ENCODE results near the gene ZNF777.

ZNF777 gene

DNA sequence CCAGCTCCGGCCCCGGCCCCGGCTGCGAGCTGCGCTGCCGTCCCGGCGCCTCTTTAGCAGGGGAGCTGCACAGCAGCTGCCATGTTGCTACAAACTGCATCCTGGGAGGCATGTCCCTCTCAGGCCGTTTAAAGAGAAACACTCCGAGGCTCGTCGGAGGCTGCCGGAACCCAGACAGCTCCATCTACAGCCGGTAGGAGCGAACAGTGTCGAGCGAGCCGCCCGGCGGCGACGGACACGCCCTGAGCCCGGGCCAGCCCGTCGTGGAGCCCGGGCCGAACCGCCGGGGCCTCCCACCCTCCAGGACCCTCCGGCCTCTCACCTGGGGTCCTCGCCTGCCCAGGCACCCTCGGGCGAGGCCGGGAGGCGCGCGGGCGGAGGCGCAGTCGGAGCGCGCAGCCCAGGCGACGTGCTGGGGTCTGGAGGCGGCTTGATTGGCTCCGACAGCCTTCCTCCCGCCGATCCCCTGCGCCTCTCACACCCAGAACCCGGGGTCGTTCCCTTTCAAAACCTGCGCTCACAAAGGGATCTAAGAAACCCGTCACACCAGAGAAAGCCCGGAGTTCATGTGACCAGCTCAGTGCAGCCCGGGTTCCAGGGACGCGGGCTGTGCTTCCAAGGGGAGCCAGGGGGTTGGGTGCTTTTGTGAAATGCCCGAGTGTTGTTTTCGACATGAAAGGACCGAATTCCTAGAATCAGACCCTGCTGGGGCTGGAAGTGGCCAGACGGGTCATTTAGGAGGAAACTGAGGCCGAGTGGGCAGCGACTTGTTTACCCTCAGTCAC is at the start of gene ZNF777:
Gene ZNF777 (minus strand): TSS at position 570 of the 785 bp plus-strand sequence. CDS start 5,040 bp downstream, outside the sequence.
- H3K27ac ChIP-seq: peak within 1 kb of the TSS; percentile 76 to 90 (median 85)
- H3K4me1 ChIP-seq: peaks cover 19 to 32% (median 28%) of the 10 kb centered on the region in 10 experiments
- TF ChIP-seq Cebpa-rat (IDR thresholded peaks at IDR 0.05): no peak
- H3K36me3 ChIP-seq: peaks cover 13 to 25% (median 15%) of the 10 kb centered on the region in 11 experiments
- H3K4me3 ChIP-seq: peak within 1 kb of the TSS; percentile 70 to 91 (median 86)
- peaks cover 10 to 41% (median 38%) of the 10 kb centered on the region in 11 experiments; a peak in 20 of 22 replicates for H4K20me1 ChIP-seq
- H3K27me3 ChIP-seq: no peaks in the 10 kb centered on the region
- H3K9ac ChIP-seq: peak within 1 kb of the TSS; percentile 82 to 96 (median 91)
- peaks cover 0 to 4% (median 0%) of the 10 kb centered on the region in 11 experiments; a peak in 6 of 22 replicates for H3K9me3 ChIP-seq (replicated peaks in 1 of 11)
- H3K4me2 ChIP-seq: peak within 1 kb of the TSS; percentile 76 to 96 (median 89)

GRCh38 chr7:149510248-149510647 is 49.4 kb upstream of the ZNF777 start:
- H3K4me1 ChIP-seq: peaks cover 0 to 4% (median 0%) of the 10 kb centered on the region in 10 experiments; a peak in 1 of 20 replicates
- no peaks in the 10 kb centered on the region for H4K20me1 ChIP-seq
- no peak overlapping the region for H3K4me2 ChIP-seq
- H3K4me3 ChIP-seq: no peak overlapping the region
- peaks cover 0 to 5% (median 0%) of the 10 kb centered on the region in 11 experiments; a peak in 3 of 22 replicates for H3K36me3 ChIP-seq
- H3K27me3 ChIP-seq: no peaks in the 10 kb centered on the region
- no peak overlapping the region for H3K9ac ChIP-seq
- peaks cover 52 to 86% (median 66%) of the 10 kb centered on the region in 11 experiments for H3K9me3 ChIP-seq (replicated peaks in 1 of 11)
- TF ChIP-seq Cebpa-rat (IDR thresholded peaks at IDR 0.05): no peak
- H3K27ac ChIP-seq: no peak overlapping the region

DNA sequence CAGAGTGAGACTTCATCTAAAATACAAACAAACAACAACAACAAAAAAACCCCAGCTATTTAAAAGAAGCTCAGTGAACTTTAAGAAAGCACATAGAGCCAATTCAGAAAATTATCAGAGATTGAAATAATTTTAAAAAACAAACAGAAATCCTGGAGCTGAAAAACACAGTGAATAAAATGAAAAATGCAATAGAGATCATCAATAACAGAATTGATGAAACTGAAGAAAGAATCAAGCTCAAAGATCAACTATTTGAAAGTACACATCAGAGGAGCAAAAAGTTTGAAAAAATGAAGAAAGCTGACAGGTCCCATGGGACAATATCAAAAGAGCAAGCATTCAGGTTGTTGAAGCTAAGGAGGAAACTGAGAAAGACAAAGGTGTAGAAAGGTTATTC is 48.9 kb upstream of the ZNF777 start:
- TF ChIP-seq Cebpa-rat (IDR thresholded peaks at IDR 0.05): no peak
- Histone ChIP-seq H3K9me3 (replicated peaks in 1 of 11) (peaks cover 56 to 91% (median 71%) of the 10 kb centered on the region in 11 experiments), H3K4me2 (no peak overlapping the region), H3K27me3 (no peaks in the 10 kb centered on the region), H4K20me1 (no peaks in the 10 kb centered on the region), H3K9ac (no peak overlapping the region), H3K4me3 (no peak overlapping the region), H3K4me1 (peaks cover 0 to 4% (median 0%) of the 10 kb centered on the region in 10 experiments; a peak in 1 of 20 replicates), H3K27ac (no peak overlapping the region), H3K36me3 (peaks cover 0 to 5% (median 0%) of the 10 kb centered on the region in 11 experiments; a peak in 3 of 22 replicates)

DNA sequence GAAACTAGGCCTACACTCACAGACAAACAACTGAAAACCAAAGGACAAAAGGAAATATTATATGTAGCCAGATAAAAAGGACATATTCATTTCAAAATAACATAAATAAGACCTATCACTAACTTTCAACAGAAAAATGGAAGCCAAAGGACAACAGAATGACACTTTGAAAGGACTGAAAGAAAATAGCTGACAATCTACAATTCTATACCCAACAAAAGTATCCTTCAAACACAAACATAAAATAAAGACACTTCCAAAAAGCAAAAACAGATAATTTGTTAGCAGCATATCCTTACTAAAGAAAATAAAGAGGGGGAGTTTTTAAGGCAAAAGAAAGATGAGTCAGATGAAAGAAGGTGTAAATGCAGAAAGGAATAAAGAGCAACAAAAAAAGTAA is 44.7 kb upstream of the ZNF777 start:
- no peak overlapping the region for H3K27ac ChIP-seq
- no peaks in the 10 kb centered on the region for H3K27me3 ChIP-seq
- H3K9ac ChIP-seq: no peak overlapping the region
- H4K20me1 ChIP-seq: no peaks in the 10 kb centered on the region
- H3K4me1 ChIP-seq: peaks cover 0 to 8% (median 0%) of the 10 kb centered on the region in 10 experiments; a peak in 5 of 20 replicates
- H3K36me3 ChIP-seq: peaks cover 0 to 5% (median 0%) of the 10 kb centered on the region in 11 experiments; a peak in 3 of 22 replicates
- peaks cover 48 to 64% (median 56%) of the 10 kb centered on the region in 11 experiments for H3K9me3 ChIP-seq (replicated peaks in 1 of 11)
- H3K4me3 ChIP-seq: no peak overlapping the region
- H3K4me2 ChIP-seq: no peak overlapping the region
- TF ChIP-seq Cebpa-rat (IDR thresholded peaks at IDR 0.05): no peak

GRCh38 chr7:149501651-149502050 is 40.8 kb upstream of the ZNF777 start:
- Histone ChIP-seq H3K27me3 (no peaks in the 10 kb centered on the region), H3K9me3 (replicated peaks in 1 of 11) (peaks cover 17 to 29% (median 22%) of the 10 kb centered on the region in 11 experiments), H3K4me2 (no peak overlapping the region), H3K9ac (no peak overlapping the region), H4K20me1 (peaks cover 0 to 4% (median 0%) of the 10 kb centered on the region in 11 experiments; a peak in 4 of 22 replicates), H3K27ac (no peak overlapping the region), H3K4me3 (no peak overlapping the region), H3K4me1 (peaks cover 0 to 14% (median 4%) of the 10 kb centered on the region in 10 experiments; a peak in 12 of 20 replicates), H3K36me3 (peaks cover 0 to 4% (median 0%) of the 10 kb centered on the region in 11 experiments; a peak in 2 of 22 replicates)
- TF ChIP-seq Cebpa-rat (IDR thresholded peaks at IDR 0.05): no peak

DNA sequence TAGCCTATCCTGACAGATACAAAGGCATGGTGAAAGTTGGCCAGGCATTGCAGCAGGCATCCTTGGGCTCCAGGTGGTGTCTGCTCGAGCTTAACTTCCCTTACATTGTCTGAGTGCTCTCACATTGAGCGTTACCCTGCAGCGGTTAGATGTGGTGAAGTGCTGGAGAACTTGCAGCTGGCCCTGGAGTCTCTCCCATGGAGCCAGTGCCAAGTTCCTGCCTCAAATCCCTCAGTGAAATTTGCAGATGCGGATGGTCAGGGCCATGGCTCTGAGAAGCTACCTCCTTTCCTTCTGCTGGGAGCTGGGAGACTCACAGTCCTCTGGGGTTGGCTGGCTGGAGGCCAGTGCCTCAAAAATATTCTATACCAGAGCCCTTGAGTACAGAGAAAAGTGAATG is 40.0 kb upstream of the ZNF777 start:
- peaks cover 9 to 22% (median 16%) of the 10 kb centered on the region in 11 experiments for H3K9me3 ChIP-seq (replicated peaks in 1 of 11)
- H3K9ac ChIP-seq: no peak overlapping the region
- no peak overlapping the region for H3K27ac ChIP-seq
- H3K4me3 ChIP-seq: no peak overlapping the region
- no peak for TF ChIP-seq Cebpa-rat (IDR thresholded peaks at IDR 0.05)
- peaks cover 4 to 20% (median 9%) of the 10 kb centered on the region in 10 experiments; a peak in 19 of 20 replicates for H3K4me1 ChIP-seq
- peaks cover 0 to 4% (median 0%) of the 10 kb centered on the region in 11 experiments; a peak in 4 of 22 replicates for H3K36me3 ChIP-seq
- no peaks in the 10 kb centered on the region for H3K27me3 ChIP-seq
- peaks cover 0 to 11% (median 4%) of the 10 kb centered on the region in 11 experiments; a peak in 10 of 22 replicates for H4K20me1 ChIP-seq
- peak overlapping the region in 1 of 11 experiments; percentile 45; a peak in 1 of 22 replicates for H3K4me2 ChIP-seq

DNA sequence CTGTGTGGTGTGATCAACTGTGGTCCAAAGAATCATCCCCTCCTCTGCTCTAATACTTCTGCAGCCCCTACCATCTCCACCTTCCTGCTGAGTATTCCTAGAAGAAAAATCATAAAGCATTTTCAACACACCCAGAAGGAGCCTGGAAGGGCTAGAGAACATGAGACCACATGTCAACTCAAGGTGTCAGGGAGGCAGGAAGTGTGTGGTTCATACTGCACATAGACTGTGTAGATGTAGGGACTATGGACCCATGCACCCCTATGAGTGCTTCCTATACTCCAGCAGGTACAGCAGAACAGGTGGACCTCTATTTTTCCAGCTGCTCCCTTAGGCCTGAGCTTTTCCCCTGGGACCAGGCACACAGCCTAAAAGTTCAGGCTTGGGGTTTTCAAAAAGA is 39.3 kb upstream of the ZNF777 start:
- Histone ChIP-seq H3K36me3 (peaks cover 0 to 10% (median 0%) of the 10 kb centered on the region in 11 experiments; a peak in 6 of 22 replicates), H3K27ac (no peak overlapping the region), H3K4me2 (peak overlapping the region in 2 of 11 experiments; percentile 1 to 45; a peak in 3 of 22 replicates), H3K4me3 (no peak overlapping the region), H4K20me1 (peaks cover 0 to 18% (median 7%) of the 10 kb centered on the region in 11 experiments; a peak in 10 of 22 replicates), H3K9ac (no peak overlapping the region), H3K27me3 (no peaks in the 10 kb centered on the region), H3K9me3 (replicated peaks in 1 of 11) (peaks cover 2 to 15% (median 9%) of the 10 kb centered on the region in 11 experiments; a peak in 21 of 22 replicates), H3K4me1 (peaks cover 11 to 27% (median 16%) of the 10 kb centered on the region in 10 experiments; a peak in 19 of 20 replicates)
- TF ChIP-seq Cebpa-rat (IDR thresholded peaks at IDR 0.05): no peak

GRCh38 chr7:149498811-149499210 is 37.9 kb upstream of the ZNF777 start:
- no peak overlapping the region for H3K9ac ChIP-seq
- no peak overlapping the region for H3K4me3 ChIP-seq
- H3K4me2 ChIP-seq: peak overlapping the region in 1 of 11 experiments; percentile 87; a peak in 2 of 22 replicates
- peaks cover 0 to 31% (median 14%) of the 10 kb centered on the region in 11 experiments; a peak in 15 of 22 replicates for H4K20me1 ChIP-seq
- no peak overlapping the region for H3K27ac ChIP-seq
- no peak for TF ChIP-seq Cebpa-rat (IDR thresholded peaks at IDR 0.05)
- peaks cover 3 to 22% (median 8%) of the 10 kb centered on the region in 11 experiments for H3K36me3 ChIP-seq
- peaks cover 18 to 35% (median 30%) of the 10 kb centered on the region in 10 experiments; a peak in 19 of 20 replicates for H3K4me1 ChIP-seq
- peaks cover 0 to 1% (median 0%) of the 10 kb centered on the region in 11 experiments; a peak in 1 of 22 replicates for H3K9me3 ChIP-seq (replicated peaks in 1 of 11)
- H3K27me3 ChIP-seq: no peaks in the 10 kb centered on the region

Data from BLaER1 treated with 17β-estradiol and CSF1 and Interleukin-3, amounts not matched to agents 10 nM and 100 nM (cell line).